ENCODE data around the gene CELF2. TPM values are rescaled to one million over a fixed set of nuclear protein-coding genes. Genes with fewer than 3 reads are reported as not detected.

Gene CELF2
- total RNA-seq, 1 donor from 2014 or later: 33.8 TPM

- H3K9me3 Mint-ChIP-seq (ENCODE audit: unreplicated experiment): no peaks in the 10 kb centered on the region
- no peak for DNase-seq (ENCODE audit: extremely low spot score, unreplicated experiment)
- no peaks in the 10 kb centered on the region for H3K36me3 Mint-ChIP-seq (ENCODE audit: unreplicated experiment)
- H3K27me3 Mint-ChIP-seq (ENCODE audit: unreplicated experiment): no peaks in the 10 kb centered on the region
- H3K4me1 Mint-ChIP-seq (ENCODE audit: unreplicated experiment): peaks cover 7% of the 10 kb centered on the region
- TF ChIP-seq CTCF (IDR thresholded peaks at IDR 0.05): no peak
- H3K27ac Mint-ChIP-seq (ENCODE audit: unreplicated experiment): no peak overlapping the region
- no peak overlapping the region for H3K4me3 Mint-ChIP-seq (ENCODE audit: unreplicated experiment)
These were observed 213.6 kb downstream of the CELF2 start for GRCh38 chr10:11231285-11231684.

GRCh38 chr10:11232222-11232961 lies 214.7 kb downstream of the CELF2 start:
- H3K4me1 Mint-ChIP-seq (ENCODE audit: unreplicated experiment): peaks cover 7% of the 10 kb centered on the region
- no peaks in the 10 kb centered on the region for H3K27me3 Mint-ChIP-seq (ENCODE audit: unreplicated experiment)
- H3K27ac Mint-ChIP-seq (ENCODE audit: unreplicated experiment): no peak overlapping the region
- H3K4me3 Mint-ChIP-seq (ENCODE audit: unreplicated experiment): no peak overlapping the region
- no peak for TF ChIP-seq CTCF (IDR thresholded peaks at IDR 0.05)
- no peak for DNase-seq (ENCODE audit: extremely low spot score, unreplicated experiment)
- no peaks in the 10 kb centered on the region for H3K36me3 Mint-ChIP-seq (ENCODE audit: unreplicated experiment)
- H3K9me3 Mint-ChIP-seq (ENCODE audit: unreplicated experiment): no peaks in the 10 kb centered on the region

- TF ChIP-seq CTCF (IDR thresholded peaks at IDR 0.05): no peak
- H3K36me3 Mint-ChIP-seq (ENCODE audit: unreplicated experiment): no peaks in the 10 kb centered on the region
- no peak overlapping the region for H3K27ac Mint-ChIP-seq (ENCODE audit: unreplicated experiment)
- H3K27me3 Mint-ChIP-seq (ENCODE audit: unreplicated experiment): no peaks in the 10 kb centered on the region
- H3K4me3 Mint-ChIP-seq (ENCODE audit: unreplicated experiment): no peak overlapping the region
- H3K4me1 Mint-ChIP-seq (ENCODE audit: unreplicated experiment): peaks cover 7% of the 10 kb centered on the region
- H3K9me3 Mint-ChIP-seq (ENCODE audit: unreplicated experiment): no peaks in the 10 kb centered on the region
- DNase-seq (ENCODE audit: extremely low spot score, unreplicated experiment): no peak
These were observed 217.3 kb downstream of the CELF2 start for GRCh38 chr10:11234857-11235531.

- Mint-ChIP-seq H3K4me3 (ENCODE audit: unreplicated experiment) (no peak overlapping the region), H3K27me3 (ENCODE audit: unreplicated experiment) (no peaks in the 10 kb centered on the region)
- TF ChIP-seq CTCF (IDR thresholded peaks at IDR 0.05): no peak
These were observed 218.1 kb downstream of the CELF2 start for GRCh38 chr10:11235771-11236170.

GRCh38 chr10:11236234-11236633 lies 218.6 kb downstream of the CELF2 start:
- Mint-ChIP-seq H3K4me1 (ENCODE audit: unreplicated experiment) (peaks cover 7% of the 10 kb centered on the region), H3K27ac (ENCODE audit: unreplicated experiment) (no peak overlapping the region)

More at GRCh38 chr10:11235771-11236170, 218.1 kb downstream of the CELF2 start:
- Mint-ChIP-seq H3K27ac (ENCODE audit: unreplicated experiment) (no peak overlapping the region), H3K36me3 (ENCODE audit: unreplicated experiment) (no peaks in the 10 kb centered on the region), H3K4me1 (ENCODE audit: unreplicated experiment) (peaks cover 7% of the 10 kb centered on the region), H3K9me3 (ENCODE audit: unreplicated experiment) (no peaks in the 10 kb centered on the region)
- no peak for DNase-seq (ENCODE audit: extremely low spot score, unreplicated experiment)

More at GRCh38 chr10:11236234-11236633, 218.6 kb downstream of the CELF2 start:
- TF ChIP-seq CTCF (IDR thresholded peaks at IDR 0.05): no peak
- no peaks in the 10 kb centered on the region for H3K27me3 Mint-ChIP-seq (ENCODE audit: unreplicated experiment)
- no peak for DNase-seq (ENCODE audit: extremely low spot score, unreplicated experiment)
- no peaks in the 10 kb centered on the region for H3K9me3 Mint-ChIP-seq (ENCODE audit: unreplicated experiment)
- H3K4me3 Mint-ChIP-seq (ENCODE audit: unreplicated experiment): no peak overlapping the region
- H3K36me3 Mint-ChIP-seq (ENCODE audit: unreplicated experiment): no peaks in the 10 kb centered on the region

Data from osteocyte (in vitro differentiated cells).